GM12872 (cell line): ENCODE data around the gene RAB8A.

Experiments used
- TF ChIP-seq, protein P1 (sequence below): IDR thresholded peaks from 3 replicates; pipeline ENCODE4 v1.5.1; 2011; ENCODE audit warnings: low read depth, mild to moderate bottlenecking, low read length, moderate library complexity; ENCODE audit not compliant: insufficient read depth

The RAB8A gene

DNA sequence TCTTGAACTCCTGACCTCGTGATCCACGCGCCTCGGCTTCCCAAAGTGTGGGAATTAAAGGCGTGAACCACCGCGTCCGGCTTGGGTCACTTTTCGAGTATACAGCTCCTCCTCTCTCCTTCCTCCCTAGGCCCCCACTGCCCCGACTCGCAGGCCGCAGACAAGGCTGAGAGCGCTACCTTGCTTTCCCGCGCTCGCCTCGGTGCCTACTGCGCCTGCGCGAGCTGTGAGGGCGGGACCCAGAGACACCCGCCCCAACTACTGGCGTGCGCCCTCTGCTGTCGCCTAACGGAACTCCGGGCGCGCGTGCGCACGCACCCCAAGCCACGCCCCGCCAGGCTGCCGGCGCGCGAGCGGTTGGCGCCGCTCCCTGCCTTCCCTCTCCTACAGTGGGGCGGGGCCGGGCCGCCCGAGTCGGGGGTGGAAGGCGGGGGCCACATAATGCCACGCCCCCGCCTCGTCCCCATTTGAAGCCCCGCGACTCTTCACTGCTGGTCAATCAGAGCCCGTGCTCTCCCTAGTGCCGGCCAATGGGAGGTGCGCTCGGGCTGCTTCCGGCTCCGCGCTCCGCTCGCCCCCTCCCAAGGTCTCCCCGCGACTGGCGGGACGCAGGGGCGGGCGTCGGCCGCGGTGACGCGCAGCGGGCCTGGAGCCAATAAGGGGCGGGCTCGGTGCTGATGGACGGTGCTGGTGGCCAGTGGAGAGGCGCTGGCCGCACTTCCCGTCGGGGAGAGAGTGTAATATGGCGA lies at the start of gene RAB8A:
Gene RAB8A (plus strand): TSS at position 730 of the 749 bp plus-strand sequence. CDS start 13 bp downstream, at position 743.
- TF ChIP-seq, protein P1, sequence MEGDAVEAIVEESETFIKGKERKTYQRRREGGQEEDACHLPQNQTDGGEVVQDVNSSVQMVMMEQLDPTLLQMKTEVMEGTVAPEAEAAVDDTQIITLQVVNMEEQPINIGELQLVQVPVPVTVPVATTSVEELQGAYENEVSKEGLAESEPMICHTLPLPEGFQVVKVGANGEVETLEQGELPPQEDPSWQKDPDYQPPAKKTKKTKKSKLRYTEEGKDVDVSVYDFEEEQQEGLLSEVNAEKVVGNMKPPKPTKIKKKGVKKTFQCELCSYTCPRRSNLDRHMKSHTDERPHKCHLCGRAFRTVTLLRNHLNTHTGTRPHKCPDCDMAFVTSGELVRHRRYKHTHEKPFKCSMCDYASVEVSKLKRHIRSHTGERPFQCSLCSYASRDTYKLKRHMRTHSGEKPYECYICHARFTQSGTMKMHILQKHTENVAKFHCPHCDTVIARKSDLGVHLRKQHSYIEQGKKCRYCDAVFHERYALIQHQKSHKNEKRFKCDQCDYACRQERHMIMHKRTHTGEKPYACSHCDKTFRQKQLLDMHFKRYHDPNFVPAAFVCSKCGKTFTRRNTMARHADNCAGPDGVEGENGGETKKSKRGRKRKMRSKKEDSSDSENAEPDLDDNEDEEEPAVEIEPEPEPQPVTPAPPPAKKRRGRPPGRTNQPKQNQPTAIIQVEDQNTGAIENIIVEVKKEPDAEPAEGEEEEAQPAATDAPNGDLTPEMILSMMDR = peak; percentile 88

DNA sequence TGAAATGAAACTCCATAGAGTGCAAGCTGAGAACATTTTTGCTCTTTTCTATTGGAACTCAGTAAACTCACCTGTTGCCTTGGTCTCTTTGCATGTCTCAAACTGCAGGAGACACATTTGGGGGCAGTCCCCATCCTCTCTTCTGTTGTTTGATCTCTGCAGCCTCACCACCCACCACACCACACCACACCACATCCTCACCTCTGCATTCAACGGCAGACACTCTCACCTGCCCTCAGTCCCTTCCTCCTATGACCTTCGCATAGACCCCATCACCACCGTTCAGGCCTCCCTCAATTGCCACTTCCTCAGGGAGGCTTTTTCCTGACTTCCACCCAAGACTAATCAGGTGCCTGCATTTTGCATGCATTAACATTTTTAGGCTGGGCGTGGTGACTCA lies 49.7 kb upstream of the RAB8A start:
- TF ChIP-seq, protein P1 = no peak

DNA sequence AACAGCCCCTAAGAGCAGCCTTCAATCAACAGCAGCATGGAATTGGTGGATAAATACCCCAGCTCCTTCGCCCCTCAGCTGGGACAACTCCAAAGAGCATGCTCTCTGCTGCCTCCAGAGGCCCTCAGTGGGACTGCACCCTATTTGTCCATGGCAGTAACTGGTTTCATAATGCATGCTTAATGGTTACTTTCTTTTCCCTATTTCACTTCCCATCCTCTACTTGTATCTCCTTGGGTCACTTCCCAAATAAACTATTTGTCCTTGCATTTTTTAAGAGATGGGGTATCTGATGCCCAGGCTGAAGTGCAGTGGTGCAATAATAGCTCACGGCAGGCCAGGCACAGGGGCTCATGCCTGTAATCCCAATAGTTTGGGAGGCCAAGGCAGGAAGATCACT lies 48.9 kb upstream of the RAB8A start:
- TF ChIP-seq, protein P1 = peak; percentile 99

DNA sequence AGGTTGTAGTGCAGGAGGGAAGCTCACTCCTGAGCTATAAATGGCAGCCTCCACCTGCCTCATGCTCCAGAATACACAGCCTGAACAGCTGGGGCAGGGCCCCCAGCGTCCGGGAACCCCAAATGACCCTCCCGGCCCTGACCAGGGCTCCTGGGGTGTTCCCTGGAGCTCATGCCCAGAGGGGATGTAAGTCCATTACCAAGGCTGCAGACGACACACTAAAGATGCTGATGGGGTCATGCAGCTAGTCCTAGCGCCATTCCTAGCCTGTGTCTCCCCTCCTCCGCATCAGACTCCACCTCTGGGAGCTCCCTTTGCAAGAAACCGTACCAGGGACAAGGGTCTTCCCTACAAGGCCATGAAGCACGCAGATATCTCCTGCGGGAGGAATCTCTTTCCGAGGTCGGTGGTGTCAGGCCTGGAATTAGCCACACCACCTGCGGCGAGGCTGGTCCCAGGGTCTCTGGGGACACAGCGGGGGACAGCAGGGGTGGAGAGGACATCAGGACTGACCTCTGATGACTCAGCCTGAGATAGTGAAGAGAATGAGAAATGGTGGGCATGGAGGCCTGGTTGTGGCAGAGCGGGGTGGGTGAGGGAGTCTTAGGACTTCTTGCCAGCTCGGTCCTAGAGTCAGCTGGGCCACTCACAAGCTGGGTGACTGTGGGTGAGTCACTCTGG lies 47.3 kb upstream of the RAB8A start:
- TF ChIP-seq, protein P1 = no peak

DNA sequence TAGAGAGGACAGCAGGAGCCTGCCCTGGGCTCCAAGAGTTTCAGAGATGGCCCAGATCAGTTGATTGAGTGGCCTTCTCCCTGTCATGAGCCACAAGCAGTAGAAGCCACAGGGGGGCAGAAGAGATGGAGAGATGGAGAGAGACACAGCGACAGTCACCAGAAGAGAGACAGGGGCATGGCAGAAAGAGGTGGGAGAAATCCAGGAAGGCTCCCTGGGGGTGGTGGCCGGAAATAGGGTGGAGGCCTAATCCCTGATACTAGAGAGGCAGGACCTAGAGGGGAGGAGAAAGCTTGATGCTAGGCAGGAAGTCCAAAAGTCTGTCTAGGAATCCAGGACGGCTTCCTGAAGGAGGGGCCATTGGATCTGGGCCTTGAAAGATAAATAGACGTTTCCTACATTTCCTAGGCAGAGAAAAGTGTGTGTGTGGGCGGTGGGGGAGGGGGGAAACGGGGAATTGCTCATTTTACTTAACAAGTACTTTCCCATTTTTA lies 45.0 kb upstream of the RAB8A start:
- TF ChIP-seq, protein P1 = peak; percentile 72

DNA sequence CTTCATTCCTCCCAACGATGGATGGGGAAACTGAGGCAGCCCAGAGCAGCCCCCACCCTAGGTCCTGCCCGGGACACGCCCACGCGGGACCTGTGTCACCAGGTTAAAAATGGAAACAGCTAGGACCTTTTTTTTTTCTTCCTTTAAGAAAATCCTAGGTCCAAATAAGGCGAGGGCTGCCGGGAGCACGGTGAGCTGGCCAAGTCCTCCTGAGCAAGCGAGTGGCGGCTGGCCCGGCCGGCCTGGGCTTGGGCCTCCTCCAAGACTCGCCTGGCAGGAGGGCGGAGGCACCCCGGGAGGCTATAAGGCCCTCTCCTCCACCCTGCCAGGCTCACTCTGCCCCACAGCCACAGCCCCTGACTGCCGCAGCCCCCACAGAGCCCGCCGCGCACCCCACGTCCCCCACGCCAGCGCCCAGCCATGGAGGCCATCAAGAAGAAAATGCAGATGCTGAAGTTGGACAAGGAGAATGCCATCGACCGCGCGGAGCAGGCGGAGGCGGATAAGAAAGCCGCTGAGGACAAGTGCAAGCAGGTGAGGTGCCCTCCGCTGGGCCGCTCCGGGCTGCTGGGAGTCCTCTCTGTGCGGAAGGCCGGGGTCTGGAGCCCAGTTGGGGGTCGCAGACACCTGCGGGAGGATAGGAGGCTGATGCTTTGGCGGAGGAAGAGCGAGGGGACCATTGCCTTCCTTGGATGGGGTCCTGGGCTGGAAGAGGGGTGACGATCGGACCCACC lies 44.3 kb upstream of the RAB8A start:
- TF ChIP-seq, protein P1 = no peak

DNA sequence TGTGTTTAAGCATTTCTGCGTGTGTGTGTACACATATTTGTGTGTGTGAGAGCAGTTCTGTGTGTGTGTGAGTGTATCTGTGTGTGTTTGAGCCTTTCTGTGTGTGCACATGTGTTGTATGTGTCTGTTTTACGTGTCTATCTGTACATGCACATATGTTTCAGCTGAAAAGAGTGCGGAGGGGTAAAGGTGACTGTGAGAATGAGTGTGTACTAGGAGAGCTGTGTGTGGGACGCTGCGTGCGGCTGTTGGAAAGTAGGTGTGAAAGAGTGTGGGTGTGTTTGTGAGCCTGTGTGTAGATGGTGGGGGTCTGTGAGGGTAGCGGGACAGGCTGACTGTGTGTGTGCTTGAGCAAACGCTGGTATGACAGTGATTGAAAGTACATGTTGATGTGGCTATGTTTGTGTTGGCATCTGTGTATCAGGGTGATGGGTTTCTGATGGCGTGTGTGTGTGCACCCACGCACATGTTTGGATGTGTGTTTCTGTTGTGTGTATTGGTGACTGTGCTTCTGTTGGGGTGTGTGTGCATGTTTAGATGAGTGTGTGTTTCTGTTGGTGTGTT lies 42.9 kb upstream of the RAB8A start:
- TF ChIP-seq, protein P1 = no peak
